ENCODE results near the gene PAMR1.
"Not testable (repeated sequence)": the region's sequence is repeated elsewhere in the genome, so short reads cannot be mapped to it uniquely, and the experiment has no call there.

The PAMR1 gene, protein sequence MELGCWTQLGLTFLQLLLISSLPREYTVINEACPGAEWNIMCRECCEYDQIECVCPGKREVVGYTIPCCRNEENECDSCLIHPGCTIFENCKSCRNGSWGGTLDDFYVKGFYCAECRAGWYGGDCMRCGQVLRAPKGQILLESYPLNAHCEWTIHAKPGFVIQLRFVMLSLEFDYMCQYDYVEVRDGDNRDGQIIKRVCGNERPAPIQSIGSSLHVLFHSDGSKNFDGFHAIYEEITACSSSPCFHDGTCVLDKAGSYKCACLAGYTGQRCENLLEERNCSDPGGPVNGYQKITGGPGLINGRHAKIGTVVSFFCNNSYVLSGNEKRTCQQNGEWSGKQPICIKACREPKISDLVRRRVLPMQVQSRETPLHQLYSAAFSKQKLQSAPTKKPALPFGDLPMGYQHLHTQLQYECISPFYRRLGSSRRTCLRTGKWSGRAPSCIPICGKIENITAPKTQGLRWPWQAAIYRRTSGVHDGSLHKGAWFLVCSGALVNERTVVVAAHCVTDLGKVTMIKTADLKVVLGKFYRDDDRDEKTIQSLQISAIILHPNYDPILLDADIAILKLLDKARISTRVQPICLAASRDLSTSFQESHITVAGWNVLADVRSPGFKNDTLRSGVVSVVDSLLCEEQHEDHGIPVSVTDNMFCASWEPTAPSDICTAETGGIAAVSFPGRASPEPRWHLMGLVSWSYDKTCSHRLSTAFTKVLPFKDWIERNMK

DNA sequence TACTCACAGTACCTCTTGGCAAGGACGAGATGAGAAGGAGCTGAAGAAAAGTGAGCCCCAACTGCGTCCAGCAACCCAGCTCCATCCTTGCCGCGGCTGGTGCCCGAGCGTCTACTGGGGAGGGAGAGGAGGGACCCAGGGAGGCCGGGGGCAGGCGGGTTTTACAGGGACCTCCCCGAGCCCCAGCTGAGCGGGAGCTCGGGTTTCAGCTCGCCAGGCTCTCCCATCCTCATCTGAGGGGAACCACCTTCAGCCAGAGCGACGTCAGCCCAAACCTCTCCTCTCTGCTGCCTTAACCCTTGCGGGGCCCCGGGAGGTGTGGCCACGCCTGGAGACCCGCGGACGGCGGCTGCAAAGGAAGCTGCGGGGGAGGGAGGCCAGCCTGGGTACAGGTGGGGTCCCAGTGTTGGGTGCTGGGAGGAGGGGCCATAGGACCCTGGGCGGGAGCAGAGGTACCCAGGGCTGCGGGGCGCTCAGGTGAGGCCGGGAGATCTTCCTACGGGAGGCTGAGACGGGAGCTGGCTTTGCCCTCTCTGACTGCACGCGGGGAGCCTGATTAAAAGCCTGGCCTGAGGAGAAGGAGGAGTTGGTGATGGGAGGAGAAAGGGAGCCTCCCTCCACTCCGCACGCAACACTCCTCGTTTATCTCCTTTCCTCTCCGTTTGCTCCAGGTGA is at the start of gene PAMR1:
Gene PAMR1, minus strand, starts transcription at position 116 of the 675 bp plus-strand sequence. Its CDS starts 31 bp downstream, at position 85.
- DNase-seq (ENCODE audit: extremely low read depth in 1 of 2, low read depth in 1 of 2), result no peak

GRCh38 chr11:35571696-35572095 is 46.3 kb upstream of the PAMR1 start:
- DNase-seq (ENCODE audit: extremely low read depth in 1 of 2, low read depth in 1 of 2), result no peak

- no peak for DNase-seq (ENCODE audit: extremely low read depth in 1 of 2, low read depth in 1 of 2)
These were observed 42.5 kb upstream of the PAMR1 start for GRCh38 chr11:35567737-35568465.

DNA sequence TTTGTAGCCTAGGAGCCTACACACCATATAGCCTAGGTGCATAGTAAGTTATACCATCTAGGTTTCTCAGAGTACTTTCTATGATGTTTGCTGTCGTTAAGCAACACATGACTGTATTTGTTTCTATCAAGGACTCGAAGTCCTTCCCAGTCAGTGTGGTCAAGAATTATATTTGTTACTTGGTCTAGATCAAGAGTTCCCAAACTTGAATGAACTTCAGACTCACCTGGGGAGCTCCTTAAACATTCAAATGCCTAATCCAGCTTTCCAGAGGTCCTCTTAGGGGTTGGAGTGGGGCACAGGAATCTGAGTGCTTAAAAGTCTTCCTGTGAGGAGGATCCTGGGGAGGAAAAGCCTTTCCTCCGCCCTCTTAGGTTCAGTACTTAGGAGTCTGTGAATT is 41.5 kb upstream of the PAMR1 start:
- DNase-seq (ENCODE audit: extremely low read depth in 1 of 2, low read depth in 1 of 2), result no peak

DNA sequence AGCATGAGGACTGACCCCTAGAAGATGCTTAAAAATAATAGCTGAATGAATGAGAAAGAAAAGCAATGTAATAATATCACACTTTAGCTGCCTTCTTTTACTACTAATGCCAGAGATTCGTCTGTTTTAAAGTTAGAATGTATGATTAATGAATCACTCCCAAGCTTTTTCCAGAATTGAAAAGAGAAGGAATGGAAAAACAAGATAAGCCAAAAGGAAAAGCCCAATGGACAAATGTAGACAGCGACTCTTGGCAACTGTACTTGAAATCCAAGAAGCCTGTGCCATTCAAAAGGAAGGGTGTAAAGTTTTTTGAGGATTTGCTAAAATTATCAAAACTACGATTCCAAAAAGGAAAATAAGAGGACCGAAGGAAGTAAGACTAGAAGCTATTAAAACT is 40.8 kb upstream of the PAMR1 start:
- no peak for DNase-seq (ENCODE audit: extremely low read depth in 1 of 2, low read depth in 1 of 2)

DNA sequence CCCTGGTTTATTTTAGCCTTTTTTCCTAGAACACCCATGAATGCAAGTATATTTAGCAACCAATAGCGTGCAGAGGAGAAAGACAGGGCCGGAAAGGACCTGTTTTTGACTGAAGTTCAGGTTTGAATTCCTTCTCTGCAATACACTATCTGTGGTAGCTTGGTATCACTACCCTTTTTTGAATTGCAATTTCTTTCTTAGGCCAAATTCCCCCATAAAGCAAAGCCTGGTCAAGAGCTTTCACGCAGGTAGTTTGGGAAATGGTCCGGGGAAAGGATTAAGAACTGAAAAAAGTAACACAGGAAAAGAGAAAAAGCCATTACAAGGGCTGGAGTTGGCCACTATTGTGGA is 38.8 kb upstream of the PAMR1 start:
- no peak for DNase-seq (ENCODE audit: extremely low read depth in 1 of 2, low read depth in 1 of 2)

GRCh38 chr11:35563484-35564244 is 38.2 kb upstream of the PAMR1 start:
- no peak for DNase-seq (ENCODE audit: extremely low read depth in 1 of 2, low read depth in 1 of 2)

DNA sequence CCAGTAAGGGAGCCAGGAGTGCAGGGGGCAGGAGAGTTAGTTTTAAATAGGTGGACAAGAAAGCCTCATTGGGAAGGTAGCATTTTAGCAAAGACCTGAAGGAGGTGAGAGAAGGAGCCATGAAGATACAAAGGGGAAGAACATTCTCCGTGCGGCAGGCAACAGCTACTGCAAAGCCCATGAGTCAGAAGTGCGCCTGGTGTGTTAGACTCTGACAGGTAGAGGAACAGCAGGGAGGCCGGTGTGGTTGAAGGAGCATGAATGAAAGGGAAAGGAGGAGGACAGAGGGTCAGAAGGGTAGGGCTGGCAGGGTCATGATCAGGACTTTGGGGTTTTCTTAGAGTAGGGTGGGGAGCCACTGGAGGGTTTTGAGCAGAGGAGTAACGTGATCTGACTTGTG is 34.5 kb upstream of the PAMR1 start:
- DNase-seq (ENCODE audit: extremely low read depth in 1 of 2, low read depth in 1 of 2), result no peak

DNA sequence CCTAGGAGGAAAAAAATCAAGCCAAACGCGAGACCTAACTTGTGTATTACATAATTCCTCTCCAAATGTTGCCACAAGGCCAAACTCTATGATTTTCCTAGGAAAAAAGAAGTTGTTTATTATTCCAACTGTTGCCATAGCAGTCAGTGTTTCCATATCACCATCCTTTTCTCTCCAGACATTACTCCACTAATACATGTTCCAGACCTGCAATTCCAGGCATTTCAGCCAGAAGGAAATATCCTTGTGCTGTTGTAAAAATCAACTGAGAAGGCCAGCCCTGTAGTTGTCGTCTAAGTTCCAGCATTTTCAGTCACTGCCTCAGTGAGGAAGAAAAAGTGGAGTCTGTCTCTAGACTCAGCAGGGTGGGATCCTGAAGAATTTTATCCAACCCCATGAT is 33.1 kb upstream of the PAMR1 start:
- no peak for DNase-seq (ENCODE audit: extremely low read depth in 1 of 2, low read depth in 1 of 2)

- no peak for DNase-seq (ENCODE audit: extremely low read depth in 1 of 2, low read depth in 1 of 2)
These were observed 30.1 kb upstream of the PAMR1 start for GRCh38 chr11:35555488-35555887.

DNA sequence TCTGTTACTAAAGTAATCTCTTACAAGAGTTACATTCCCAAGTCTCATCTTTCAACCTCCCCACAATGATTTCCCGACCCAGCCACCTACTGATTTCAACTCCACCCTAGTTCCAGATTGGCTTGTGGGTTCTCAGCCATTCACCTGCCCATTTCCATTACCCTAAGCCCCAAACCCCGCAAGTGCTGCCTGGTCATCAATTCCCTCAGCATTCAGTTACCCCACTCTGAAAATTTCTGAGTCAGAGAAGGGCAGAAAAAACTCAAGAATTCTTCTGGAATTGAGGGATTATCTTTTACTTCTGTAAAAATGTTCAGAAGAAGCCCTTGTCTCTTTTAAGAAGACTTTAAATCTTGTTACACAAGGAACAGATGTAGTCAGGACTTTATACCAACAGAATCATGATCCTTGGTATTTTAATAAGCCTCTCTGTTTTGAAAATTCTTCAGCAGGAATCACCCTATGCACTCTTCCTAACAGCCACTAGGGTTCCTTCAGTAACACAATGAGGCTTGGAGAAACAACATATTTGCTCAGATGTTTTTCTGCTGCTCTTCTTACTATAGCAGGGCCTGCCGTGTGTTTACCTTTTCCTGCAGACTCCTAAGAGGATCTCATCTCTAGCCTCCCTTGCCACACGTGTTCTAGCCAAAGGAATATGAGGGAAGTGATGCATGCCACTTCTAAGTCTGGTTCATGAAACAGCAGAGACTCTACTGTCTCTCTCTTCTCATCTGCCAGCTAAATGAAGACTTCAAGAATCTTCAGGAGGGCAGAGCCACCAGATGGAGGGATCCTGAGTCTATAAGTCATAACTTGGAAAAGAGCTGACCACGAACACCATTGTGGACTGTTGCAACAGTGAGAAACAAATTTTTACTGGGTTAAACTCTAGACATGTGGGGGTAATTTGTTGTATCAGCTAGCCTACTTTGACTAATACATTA is 29.3 kb upstream of the PAMR1 start:
- no peak for DNase-seq (ENCODE audit: extremely low read depth in 1 of 2, low read depth in 1 of 2)

DNA sequence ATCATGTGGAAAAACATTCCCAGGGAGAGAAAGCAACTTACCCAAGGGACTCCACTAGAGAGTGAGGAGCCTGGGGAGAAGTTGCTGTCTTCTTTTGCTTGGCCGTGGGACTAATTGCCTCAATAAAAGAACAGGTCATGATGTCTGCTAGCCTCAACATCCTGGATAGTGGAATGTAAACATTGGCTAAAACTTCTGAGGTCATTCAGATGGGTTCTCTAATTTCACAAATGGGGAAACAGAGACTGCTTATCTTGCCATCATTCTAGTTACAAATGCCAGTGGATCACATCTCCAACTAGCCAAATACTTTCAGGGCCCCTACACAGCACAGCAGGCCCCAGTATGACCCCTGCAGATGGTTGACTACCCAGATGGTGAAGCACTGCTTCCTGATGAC is 28.4 kb upstream of the PAMR1 start:
- no peak for DNase-seq (ENCODE audit: extremely low read depth in 1 of 2, low read depth in 1 of 2)

DNA sequence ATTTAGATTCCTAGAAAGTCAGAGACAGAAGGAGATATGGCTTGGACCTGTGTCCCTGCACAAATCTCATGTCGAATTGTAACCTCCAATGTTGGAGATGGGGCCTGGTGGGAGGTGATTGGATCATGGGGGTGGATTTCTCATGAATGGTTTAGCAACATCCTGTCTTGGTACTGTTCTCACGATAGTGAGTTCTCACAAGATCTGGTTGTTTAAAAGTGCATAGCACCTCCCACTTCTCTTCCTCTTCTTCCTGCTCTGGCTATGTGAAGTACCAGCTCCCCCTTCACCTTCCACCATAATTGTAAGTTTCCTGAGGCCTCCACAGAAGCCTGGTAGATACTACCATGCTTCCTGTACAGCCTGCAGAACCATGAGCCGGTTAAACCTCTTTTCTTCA is 27.6 kb upstream of the PAMR1 start:
- no peak for DNase-seq (ENCODE audit: extremely low read depth in 1 of 2, low read depth in 1 of 2)

GRCh38 chr11:35552616-35553015 is 27.2 kb upstream of the PAMR1 start:
- no peak for DNase-seq (ENCODE audit: extremely low read depth in 1 of 2, low read depth in 1 of 2)

- no peak for DNase-seq (ENCODE audit: extremely low read depth in 1 of 2, low read depth in 1 of 2)
These were observed 25.1 kb upstream of the PAMR1 start for GRCh38 chr11:35550374-35551036.

GRCh38 chr11:35549787-35550186 is 24.4 kb upstream of the PAMR1 start:
- no peak for DNase-seq (ENCODE audit: extremely low read depth in 1 of 2, low read depth in 1 of 2)

- DNase-seq (ENCODE audit: extremely low read depth in 1 of 2, low read depth in 1 of 2), result no peak
These were observed 23.6 kb upstream of the PAMR1 start for GRCh38 chr11:35548925-35549561.

- not testable (repeated sequence) for DNase-seq (ENCODE audit: extremely low read depth in 1 of 2, low read depth in 1 of 2)
These were observed 22.6 kb upstream of the PAMR1 start for GRCh38 chr11:35547995-35548394.

All from stimulated activated CD8-positive, alpha-beta memory T cell treated with anti-CD3 and anti-CD28 coated beads, Interleukin-7, amount 100 ng/mL, for 48 hours (primary cell).